HepG2 (cell line): Measurements from ENCODE around the gene IZUMO4. TPM values are rescaled to one million over a fixed set of nuclear protein-coding genes. Genes with fewer than 3 reads are reported as not detected.

Experiments
- ATAC-seq: fragments of 200-7000 bp; cut with Tn5 transposase; 3 replicates; pipeline ENCODE4 v1.9.1; 2020; ENCODE audit warnings: mild to moderate bottlenecking, moderate library complexity
- BruUV-seq: library from RNA; stranded (reverse); fragments of 400-500 nt; replicated peaks from 2 replicates; lab custom pipeline; 2021; lab: Mats Ljungman, UMichigan
- CTCF ChIA-PET: fragments of 300-600 bp; formaldehyde crosslinking; extraction: SDS; loops from one replicate; lab custom pipeline; 2021; ENCODE audit warnings: low total read pairs, inconsistent platforms, low intra/inter-chr PET ratio; lab: Yijun Ruan, JAX
- POLR2A ChIA-PET: fragments of 350-600 bp; sonication (Branson Sonifier 250); formaldehyde crosslinking; loops from one replicate; lab custom pipeline; 2020; ENCODE audit warnings: antibody characterized with exemption, inconsistent platforms; lab: Yijun Ruan, JAX
- DNase-seq: peaks from one replicate; pipeline ENCODE4 v3.0.0-alpha.2; 2015; ENCODE audit warnings: low spot score
- FAIRE-seq: peaks from 3 replicates; lab custom pipeline; 2011; peaks lifted over from hg19 to GRCh38; lab: Jason Lieb, UNC
- H2AFZ ChIP-seq: one replicate; pipeline ENCODE4 v1.6.1; 2011; ENCODE audit warnings: low read length, inconsistent platforms
- H3K27ac ChIP-seq: fragments of 300-600 bp; 3 replicates; pipeline ENCODE4 v1.8.0; 2011; ENCODE audit warnings: mixed run types, mild to moderate bottlenecking, mixed read lengths, low read length, inconsistent platforms; ENCODE audit not compliant: insufficient read depth; ENCODE audit errors: extremely low read length
- H3K27me3 ChIP-seq, 2 experiments: fragments of 200-600 bp in 1 of 2; 2 replicates in 1 of 2; 3 replicates in 1 of 2; pipeline versions ENCODE4 v1.6.0 to v1.8.0; 2011; ENCODE audit warnings: low read length in 2 of 2, mild to moderate bottlenecking in 2 of 2, moderate library complexity in 2 of 2, inconsistent platforms in 1 of 2; ENCODE audit not compliant: insufficient read depth in 2 of 2, control insufficient read depth in 1 of 2
- H3K36me3 ChIP-seq, 2 experiments: fragments of 200-600 bp in 1 of 2; replicated peaks in 1 of 2; 2 replicates in 1 of 2; 3 replicates in 1 of 2; pipeline versions ENCODE4 v1.5.1 to v1.8.0; 2011; ENCODE audit warnings: low read length in 2 of 2, inconsistent platforms in 1 of 2; ENCODE audit not compliant: insufficient read depth in 2 of 2, control insufficient read depth in 1 of 2
- H3K4me1 ChIP-seq: 2 replicates; pipeline ENCODE4 v1.5.1; 2012; ENCODE audit warnings: low read length, inconsistent platforms; ENCODE audit not compliant: insufficient read depth
- H3K4me2 ChIP-seq: 2 replicates; pipeline ENCODE4 v1.6.0; 2011; ENCODE audit warnings: low read depth, low read length, inconsistent platforms
- H3K4me3 ChIP-seq, 3 experiments: fragments of 200-600 bp in 1 of 3; sonication (generic), shearing (Covaris generic) in 1 of 3; replicated peaks in 1 of 3; 2 replicates each; pipeline ENCODE4 v1.5.1; 2011 to 2016; ENCODE audit warnings: low read length in 3 of 3, inconsistent platforms in 2 of 3, low read depth in 2 of 3, mild to moderate bottlenecking in 2 of 3, control low read depth in 1 of 3, mixed read lengths in 1 of 3; ENCODE audit not compliant: insufficient read depth in 1 of 3
- H3K79me2 ChIP-seq: one replicate; pipeline ENCODE4 v1.6.1; 2011; ENCODE audit warnings: low read length, inconsistent platforms; ENCODE audit not compliant: insufficient read depth
- H3K9ac ChIP-seq: 2 replicates; pipeline ENCODE4 v1.6.0; 2011; ENCODE audit warnings: mild to moderate bottlenecking, low read depth, low read length, inconsistent platforms; ENCODE audit not compliant: insufficient read depth
- H3K9me3 ChIP-seq: 2 replicates; pipeline ENCODE4 v1.5.1; 2012; ENCODE audit warnings: mild to moderate bottlenecking, low read length
- H4K20me1 ChIP-seq: 2 replicates; pipeline ENCODE4 v1.6.0; 2011; ENCODE audit warnings: inconsistent platforms, mild to moderate bottlenecking, low read length, moderate library complexity; ENCODE audit not compliant: insufficient read depth
- AGO2 ChIP-seq: fragments of 200-400 bp; formaldehyde crosslinking; optimal IDR thresholded peaks from 2 replicates; pipeline ENCODE3; 2017; ENCODE audit warnings: mild to moderate bottlenecking, low read depth, low read length, moderate library complexity
- BORCS8-MEF2B ChIP-seq: sonication (generic); formaldehyde crosslinking; IDR thresholded peaks from 2 replicates; pipeline ENCODE4 v1.8.0; 2022; ENCODE audit warnings: mild to moderate bottlenecking, missing genetic modification reagents
- MAFF ChIP-seq: IDR thresholded peaks from 2 replicates; pipeline ENCODE4 v1.6.1; 2011; ENCODE audit warnings: low read depth, low read length, improper control_type of control experiment
- MAFG ChIP-seq: sonication (generic); formaldehyde crosslinking; IDR thresholded peaks from 2 replicates; pipeline ENCODE4 v1.5.1; 2020; ENCODE audit warnings: mild to moderate bottlenecking, missing genetic modification reagents
- MNT ChIP-seq: fragments of 450-650 bp; IDR thresholded peaks from 2 replicates; pipeline ENCODE4 v1.6.1; 2016
- PAWR ChIP-seq: sonication (generic); formaldehyde crosslinking; IDR thresholded peaks from 2 replicates; pipeline ENCODE4 v1.4.0; 2020; ENCODE audit warnings: missing genetic modification reagents, mild to moderate bottlenecking, borderline replicate concordance
- PHF8 ChIP-seq: sonication (generic); formaldehyde crosslinking; IDR thresholded peaks from 2 replicates; pipeline ENCODE4 v1.5.0; 2020; ENCODE audit warnings: missing genetic modification reagents
- TOPORS ChIP-seq: sonication (generic); formaldehyde crosslinking; IDR thresholded peaks from 2 replicates; pipeline ENCODE4 v1.8.0; 2023; ENCODE audit warnings: mild to moderate bottlenecking, missing genetic modification reagents
- TSC22D2 ChIP-seq: sonication (generic); formaldehyde crosslinking; IDR thresholded peaks from 2 replicates; pipeline ENCODE4 v1.5.1; 2020; ENCODE audit warnings: missing genetic modification reagents, mild to moderate bottlenecking, borderline replicate concordance
- ZBTB25 ChIP-seq: IDR thresholded peaks from 2 replicates; pipeline ENCODE4 v1.6.1; 2018; ENCODE audit warnings: missing genetic modification reagents
- ZFP37 ChIP-seq: sonication (generic); formaldehyde crosslinking; IDR thresholded peaks from 2 replicates; pipeline ENCODE4 v1.4.0; 2020; ENCODE audit warnings: missing genetic modification reagents, borderline replicate concordance
- ZFP62 ChIP-seq: sonication (generic); formaldehyde crosslinking; IDR thresholded peaks from 2 replicates; pipeline ENCODE4 v1.4.0; 2020; ENCODE audit warnings: missing genetic modification reagents
- ZNF720 ChIP-seq: sonication (generic); formaldehyde crosslinking; IDR thresholded peaks from 2 replicates; pipeline ENCODE4 v1.4.0; 2020; ENCODE audit warnings: missing genetic modification reagents
- WGBS: methylation state at CpG from one replicate; pipeline ENCODE4 v1.1.6; 2017; ENCODE audit warnings: low lambda C conversion rate; 5-methylcytosine and 5-hydroxymethylcytosine counted together
- in situ Hi-C: cut with HindIII; loops from 2 replicates; pipeline ENCODE4 v1.10.0; 2017; ENCODE audit warnings: low pct_unique_long_range_greater_than_20kb; ENCODE audit not compliant: extremely low pct_ligation_motif_present
- intact Hi-C: fragments of 100-400 bp; cut with micrococcal nuclease; formaldehyde crosslinking; loops from one replicate; pipeline ENCODE4 v1.10.0; 2022; ENCODE audit not compliant: unreplicated experiment
- polyA plus RNA-seq, 8 experiments: library from polyadenylated mRNA; depleted of rRNA in 3 of 8; stranded (reverse) in 7 of 8; unstranded in 1 of 8; fragments of >200 nt; fragmentation: Illumina TruSeq in 4 of 8; extraction: Trizol in 4 of 8; gene quantifications; 2 replicates each; pipeline versions ENCODE4 v1.2.1 to v1.2.3, GENCODE V29; 2011 to 2016; ENCODE audit warnings: low read depth in 4 of 8, missing spikeins in 1 of 8, mixed read lengths in 1 of 8; ENCODE audit not compliant: insufficient read depth in 1 of 8
- total RNA-seq, 5 experiments: library from RNA; depleted of rRNA; stranded (reverse); fragments of >200 nt; fragmentation: Illumina TruSeq; extraction: Trizol; gene quantifications; 2 replicates each; pipeline ENCODE4 v1.2.3, GENCODE V29; 2016; ENCODE audit warnings: low read depth in 1 of 5
- TF ChIP-seq, protein P1 (sequence below): IDR thresholded peaks from 2 replicates; pipeline ENCODE4 v1.6.1; 2016; ENCODE audit warnings: low read depth, borderline replicate concordance
- TF ChIP-seq, protein P2 (sequence below): sonication (generic); formaldehyde crosslinking; IDR thresholded peaks from 2 replicates; pipeline ENCODE4 v1.4.0; 2020; ENCODE audit warnings: missing genetic modification reagents
- TF ChIP-seq, protein P3 (sequence below): sonication (generic); formaldehyde crosslinking; IDR thresholded peaks from 2 replicates; pipeline ENCODE4 v1.4.0; 2020; ENCODE audit warnings: missing genetic modification reagents
- TF ChIP-seq, protein P4 (sequence below): sonication (generic); formaldehyde crosslinking; conservative IDR thresholded peaks from 2 replicates; pipeline ENCODE4 v1.5.0; 2020; ENCODE audit warnings: missing genetic modification reagents

The IZUMO4 gene
- total and polyA plus RNA-seq, 2 of the 13 experiments (the other 11 are each of a cell fraction or from before 2014, with no cell fraction given) = 0.77 to 3.9 TPM

DNA sequence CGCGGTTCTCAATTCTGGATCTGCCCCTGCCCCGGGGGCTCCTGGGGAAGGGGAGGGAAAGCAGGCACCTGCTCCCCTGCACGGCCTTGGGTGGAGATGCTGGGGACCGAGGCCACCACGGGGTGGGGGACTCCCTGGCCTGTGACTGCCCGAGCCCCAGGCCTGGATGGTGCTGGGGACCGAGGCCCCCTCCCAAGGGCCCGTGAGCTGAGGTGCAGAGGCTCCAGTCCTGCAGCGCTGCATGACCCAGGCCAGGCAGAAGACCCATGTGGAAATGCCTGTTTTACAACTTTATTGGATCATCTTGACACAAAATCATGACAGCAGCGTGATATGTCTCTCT lies 4.0 kb downstream of the IZUMO4 start:
- Histone ChIP-seq H3K4me2 (no peak overlapping the region), H3K4me1 (peaks cover 28% of the 10 kb centered on the region), H2AFZ (no peak overlapping the region), H3K27me3 (no peaks in the 10 kb centered on the region), H4K20me1 (peaks cover 11% of the 10 kb centered on the region; the same call in 1 of the 2 replicates), H3K79me2 (peaks cover 8% of the 10 kb centered on the region), H3K9ac (no peak overlapping the region), H3K27ac (no peak overlapping the region), H3K36me3 (peaks cover 20 to 27% of the 10 kb centered on the region in 2 experiments), H3K4me3 (no peak overlapping the region), H3K9me3 (peaks cover 4% of the 10 kb centered on the region; the same call in 1 of the 2 replicates)
- no peak for DNase-seq
- ATAC-seq = no peak
- in situ Hi-C loops (no loop called here), intact Hi-C loops (no loop called here)
- CTCF ChIA-PET = no interaction called here
- 100% methylated on average over 6 of the region's 11 CpGs for WGBS
- POLR2A ChIA-PET = no interaction called here
- FAIRE-seq = no peak
- BruUV-seq = no TSS peak
- TF ChIP-seq MNT (no peak), AGO2 (no peak), ZFP37 (no peak), BORCS8-MEF2B (CRISPR knock-in tag) (no peak), ZBTB25 (CRISPR knock-in tag) (no peak), MAFG (CRISPR knock-in tag) (no peak), ZFP62 (CRISPR knock-in tag) (no peak), TOPORS (CRISPR knock-in tag) (no peak), PAWR (CRISPR knock-in tag) (no peak), PHF8 (no peak), ZNF720 (no peak), TSC22D2 (CRISPR knock-in tag) (no peak), MAFF (no peak)
- TF ChIP-seq, protein P1, sequence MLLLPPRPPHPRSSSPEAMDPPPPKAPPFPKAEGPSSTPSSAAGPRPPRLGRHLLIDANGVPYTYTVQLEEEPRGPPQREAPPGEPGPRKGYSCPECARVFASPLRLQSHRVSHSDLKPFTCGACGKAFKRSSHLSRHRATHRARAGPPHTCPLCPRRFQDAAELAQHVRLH (CRISPR knock-in tag) = no peak
- TF ChIP-seq, protein P2, sequence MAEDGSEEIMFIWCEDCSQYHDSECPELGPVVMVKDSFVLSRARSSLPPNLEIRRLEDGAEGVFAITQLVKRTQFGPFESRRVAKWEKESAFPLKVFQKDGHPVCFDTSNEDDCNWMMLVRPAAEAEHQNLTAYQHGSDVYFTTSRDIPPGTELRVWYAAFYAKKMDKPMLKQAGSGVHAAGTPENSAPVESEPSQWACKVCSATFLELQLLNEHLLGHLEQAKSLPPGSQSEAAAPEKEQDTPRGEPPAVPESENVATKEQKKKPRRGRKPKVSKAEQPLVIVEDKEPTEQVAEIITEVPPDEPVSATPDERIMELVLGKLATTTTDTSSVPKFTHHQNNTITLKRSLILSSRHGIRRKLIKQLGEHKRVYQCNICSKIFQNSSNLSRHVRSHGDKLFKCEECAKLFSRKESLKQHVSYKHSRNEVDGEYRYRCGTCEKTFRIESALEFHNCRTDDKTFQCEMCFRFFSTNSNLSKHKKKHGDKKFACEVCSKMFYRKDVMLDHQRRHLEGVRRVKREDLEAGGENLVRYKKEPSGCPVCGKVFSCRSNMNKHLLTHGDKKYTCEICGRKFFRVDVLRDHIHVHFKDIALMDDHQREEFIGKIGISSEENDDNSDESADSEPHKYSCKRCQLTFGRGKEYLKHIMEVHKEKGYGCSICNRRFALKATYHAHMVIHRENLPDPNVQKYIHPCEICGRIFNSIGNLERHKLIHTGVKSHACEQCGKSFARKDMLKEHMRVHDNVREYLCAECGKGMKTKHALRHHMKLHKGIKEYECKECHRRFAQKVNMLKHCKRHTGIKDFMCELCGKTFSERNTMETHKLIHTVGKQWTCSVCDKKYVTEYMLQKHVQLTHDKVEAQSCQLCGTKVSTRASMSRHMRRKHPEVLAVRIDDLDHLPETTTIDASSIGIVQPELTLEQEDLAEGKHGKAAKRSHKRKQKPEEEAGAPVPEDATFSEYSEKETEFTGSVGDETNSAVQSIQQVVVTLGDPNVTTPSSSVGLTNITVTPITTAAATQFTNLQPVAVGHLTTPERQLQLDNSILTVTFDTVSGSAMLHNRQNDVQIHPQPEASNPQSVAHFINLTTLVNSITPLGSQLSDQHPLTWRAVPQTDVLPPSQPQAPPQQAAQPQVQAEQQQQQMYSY (CRISPR knock-in tag) = no peak
- TF ChIP-seq, protein P3, sequence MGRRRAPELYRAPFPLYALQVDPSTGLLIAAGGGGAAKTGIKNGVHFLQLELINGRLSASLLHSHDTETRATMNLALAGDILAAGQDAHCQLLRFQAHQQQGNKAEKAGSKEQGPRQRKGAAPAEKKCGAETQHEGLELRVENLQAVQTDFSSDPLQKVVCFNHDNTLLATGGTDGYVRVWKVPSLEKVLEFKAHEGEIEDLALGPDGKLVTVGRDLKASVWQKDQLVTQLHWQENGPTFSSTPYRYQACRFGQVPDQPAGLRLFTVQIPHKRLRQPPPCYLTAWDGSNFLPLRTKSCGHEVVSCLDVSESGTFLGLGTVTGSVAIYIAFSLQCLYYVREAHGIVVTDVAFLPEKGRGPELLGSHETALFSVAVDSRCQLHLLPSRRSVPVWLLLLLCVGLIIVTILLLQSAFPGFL (CRISPR knock-in tag) = no peak
- TF ChIP-seq, protein P4, sequence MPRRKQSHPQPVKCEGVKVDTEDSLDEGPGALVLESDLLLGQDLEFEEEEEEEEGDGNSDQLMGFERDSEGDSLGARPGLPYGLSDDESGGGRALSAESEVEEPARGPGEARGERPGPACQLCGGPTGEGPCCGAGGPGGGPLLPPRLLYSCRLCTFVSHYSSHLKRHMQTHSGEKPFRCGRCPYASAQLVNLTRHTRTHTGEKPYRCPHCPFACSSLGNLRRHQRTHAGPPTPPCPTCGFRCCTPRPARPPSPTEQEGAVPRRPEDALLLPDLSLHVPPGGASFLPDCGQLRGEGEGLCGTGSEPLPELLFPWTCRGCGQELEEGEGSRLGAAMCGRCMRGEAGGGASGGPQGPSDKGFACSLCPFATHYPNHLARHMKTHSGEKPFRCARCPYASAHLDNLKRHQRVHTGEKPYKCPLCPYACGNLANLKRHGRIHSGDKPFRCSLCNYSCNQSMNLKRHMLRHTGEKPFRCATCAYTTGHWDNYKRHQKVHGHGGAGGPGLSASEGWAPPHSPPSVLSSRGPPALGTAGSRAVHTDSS (CRISPR knock-in tag) = no peak
